HepG2 (cell line): ENCODE data around the gene EFHD2.
A peak's percentile ranks its signal among the peaks of the same experiment; 100 is the strongest.

ENCODE experiments used
- EZH2 ChIP-seq: conservative IDR thresholded peaks from 2 replicates; pipeline ENCODE4 v1.6.1; 2012; ENCODE audit warnings: mild to moderate bottlenecking, low read depth, low read length, moderate library complexity
- HINFP ChIP-seq: sonication (generic); formaldehyde crosslinking; IDR thresholded peaks from 2 replicates; pipeline ENCODE4 v1.4.0; 2020; ENCODE audit warnings: low read depth, mild to moderate bottlenecking, missing genetic modification reagents
- NFYB ChIP-seq: sonication (generic); formaldehyde crosslinking; IDR thresholded peaks from 2 replicates; pipeline ENCODE4 v1.4.0; 2020; ENCODE audit warnings: missing genetic modification reagents
- SMARCC2 ChIP-seq: fragments of 450-650 bp; IDR thresholded peaks from 2 replicates; pipeline ENCODE4 v1.6.1; 2017; ENCODE audit warnings: antibody characterized with exemption, mild to moderate bottlenecking
- TARDBP ChIP-seq: sonication (generic); formaldehyde crosslinking; IDR thresholded peaks from 2 replicates; pipeline ENCODE4 v1.8.0; 2022; ENCODE audit warnings: mild to moderate bottlenecking, missing genetic modification reagents
- ZBTB20 ChIP-seq: sonication (generic); formaldehyde crosslinking; IDR thresholded peaks from 2 replicates; pipeline ENCODE4 v1.8.1; 2023; ENCODE audit warnings: missing genetic modification reagents, low read depth, mild to moderate bottlenecking, borderline replicate concordance
- TF ChIP-seq, protein P1 (sequence below): sonication (generic); formaldehyde crosslinking; IDR thresholded peaks from 2 replicates; pipeline ENCODE4 v1.5.0; 2020; ENCODE audit warnings: mild to moderate bottlenecking, missing genetic modification reagents, moderate library complexity

GRCh38 chr1:15364740-15365139, 44.9 kb upstream of the EFHD2 start:
- TF ChIP-seq NFYB (CRISPR knock-in tag) (no peak), HINFP (CRISPR knock-in tag) (no peak), TARDBP (CRISPR knock-in tag) (no peak), SMARCC2 (no peak), ZBTB20 (CRISPR knock-in tag) (no peak), EZH2 (no peak)
- TF ChIP-seq, protein P1, sequence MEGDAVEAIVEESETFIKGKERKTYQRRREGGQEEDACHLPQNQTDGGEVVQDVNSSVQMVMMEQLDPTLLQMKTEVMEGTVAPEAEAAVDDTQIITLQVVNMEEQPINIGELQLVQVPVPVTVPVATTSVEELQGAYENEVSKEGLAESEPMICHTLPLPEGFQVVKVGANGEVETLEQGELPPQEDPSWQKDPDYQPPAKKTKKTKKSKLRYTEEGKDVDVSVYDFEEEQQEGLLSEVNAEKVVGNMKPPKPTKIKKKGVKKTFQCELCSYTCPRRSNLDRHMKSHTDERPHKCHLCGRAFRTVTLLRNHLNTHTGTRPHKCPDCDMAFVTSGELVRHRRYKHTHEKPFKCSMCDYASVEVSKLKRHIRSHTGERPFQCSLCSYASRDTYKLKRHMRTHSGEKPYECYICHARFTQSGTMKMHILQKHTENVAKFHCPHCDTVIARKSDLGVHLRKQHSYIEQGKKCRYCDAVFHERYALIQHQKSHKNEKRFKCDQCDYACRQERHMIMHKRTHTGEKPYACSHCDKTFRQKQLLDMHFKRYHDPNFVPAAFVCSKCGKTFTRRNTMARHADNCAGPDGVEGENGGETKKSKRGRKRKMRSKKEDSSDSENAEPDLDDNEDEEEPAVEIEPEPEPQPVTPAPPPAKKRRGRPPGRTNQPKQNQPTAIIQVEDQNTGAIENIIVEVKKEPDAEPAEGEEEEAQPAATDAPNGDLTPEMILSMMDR (CRISPR knock-in tag), result peak; percentile 45
